K562 (cell line): Measurements from ENCODE around the gene SYNE1. TPM values are rescaled to one million over a fixed set of nuclear protein-coding genes. Genes with fewer than 3 reads are reported as not detected.

Source experiments
- ATAC-seq: fragments of 200-7000 bp; cut with Tn5 transposase; 3 replicates; pipeline ENCODE4 v1.9.1; 2020; ENCODE audit warnings: moderate library complexity
- BruUV-seq: library from RNA; stranded (reverse); fragments of 400-500 nt; replicated peaks from 2 replicates; lab custom pipeline; 2021; lab: Mats Ljungman, UMichigan
- CTCF ChIA-PET: fragments of 300-600 bp; formaldehyde crosslinking; extraction: SDS; loops from one replicate; lab custom pipeline; 2021; ENCODE audit warnings: low intra/inter-chr PET ratio; lab: Yijun Ruan, JAX
- POLR2A ChIA-PET: fragments of 300-600, 350-650 bp; sonication (Branson Sonifier 250); formaldehyde crosslinking; extraction: SDS; loops from one replicate; lab custom pipeline; 2021; ENCODE audit warnings: antibody characterized with exemption, inconsistent platforms; lab: Yijun Ruan, JAX
- DNase-seq, 4 experiments: peaks; one replicate each; pipeline versions ENCODE4 v3.0.0 to v3.0.0-alpha.2; 2011 to 2018; ENCODE audit warnings: low spot score in 3 of 4, mixed read lengths in 3 of 4; ENCODE audit errors: extremely low read depth in 1 of 4
- FAIRE-seq: peaks from 2 replicates; lab custom pipeline; 2011; peaks lifted over from hg19 to GRCh38; lab: Jason Lieb, UNC
- H2AFZ ChIP-seq: 2 replicates; pipeline ENCODE4 v1.6.0; 2011; ENCODE audit warnings: low read depth, low read length, control low read depth, inconsistent platforms
- H3K27ac ChIP-seq: fragments of 200-600 bp; 3 replicates; pipeline ENCODE4 v1.8.0; 2011; ENCODE audit warnings: low read depth, mild to moderate bottlenecking, control low read depth, inconsistent platforms, low read length, moderate library complexity, mixed read lengths; ENCODE audit errors: extremely low read depth
- H3K27me3 ChIP-seq, 2 experiments: fragments of 300-600 bp in 1 of 2; 2 replicates in 1 of 2; 3 replicates in 1 of 2; pipeline versions ENCODE4 v1.6.0 to v1.8.0; 2011; ENCODE audit warnings: inconsistent platforms in 2 of 2, low read length in 2 of 2, mild to moderate bottlenecking in 1 of 2, mixed read lengths in 1 of 2, moderate library complexity in 1 of 2; ENCODE audit not compliant: control insufficient read depth in 2 of 2, insufficient read depth in 2 of 2
- H3K36me3 ChIP-seq: fragments of 300-600 bp; 3 replicates; pipeline ENCODE4 v1.8.0; 2011; ENCODE audit warnings: mild to moderate bottlenecking, low read length, inconsistent platforms; ENCODE audit not compliant: control insufficient read depth, insufficient read depth
- H3K4me1 ChIP-seq, 2 experiments: fragments of 200-600 bp in 1 of 2; replicated peaks in 1 of 2; 2 replicates in 1 of 2; 3 replicates in 1 of 2; pipeline versions ENCODE4 v1.5.1 to v1.8.0; 2011; ENCODE audit warnings: inconsistent platforms in 2 of 2, low read length in 2 of 2, mild to moderate bottlenecking in 1 of 2, mixed read lengths in 1 of 2, moderate library complexity in 1 of 2; ENCODE audit not compliant: control insufficient read depth in 2 of 2, insufficient read depth in 2 of 2
- H3K4me2 ChIP-seq: 2 replicates; pipeline ENCODE4 v1.6.1; 2011; ENCODE audit warnings: low read length, control low read depth, inconsistent platforms, mixed read lengths; ENCODE audit not compliant: insufficient read depth
- H3K4me3 ChIP-seq: fragments of 200-600 bp; sonication (generic), shearing (Covaris generic); 2 replicates; pipeline ENCODE4 v1.5.1; 2016; ENCODE audit warnings: control low read depth, inconsistent platforms
- H3K79me2 ChIP-seq: fragments of 200-600 bp; 3 replicates; pipeline ENCODE4 v1.8.0; 2011; ENCODE audit warnings: low read length, inconsistent platforms; ENCODE audit not compliant: control insufficient read depth, insufficient read depth
- H3K9ac ChIP-seq, 2 experiments: 2 replicates each; pipeline versions ENCODE4 v1.6.0 to v1.6.1; 2011; ENCODE audit warnings: low read depth in 2 of 2, low read length in 2 of 2, control low read depth in 1 of 2, inconsistent platforms in 1 of 2, mild to moderate bottlenecking in 1 of 2, mixed read lengths in 1 of 2; ENCODE audit not compliant: insufficient read depth in 1 of 2
- H3K9me1 ChIP-seq: one replicate; pipeline ENCODE4 v1.6.0; 2011; ENCODE audit warnings: inconsistent platforms, mild to moderate bottlenecking, low read length, moderate library complexity; ENCODE audit not compliant: control insufficient read depth, insufficient read depth
- H3K9me3 ChIP-seq: replicated peaks from 2 replicates; pipeline ENCODE4 v1.5.1; 2011; ENCODE audit warnings: low read depth, low read length, inconsistent platforms; ENCODE audit not compliant: control insufficient read depth, insufficient read depth
- H4K20me1 ChIP-seq: replicated peaks from 2 replicates; pipeline ENCODE4 v1.6.1; 2011; ENCODE audit warnings: low read length, inconsistent platforms, mixed read lengths; ENCODE audit not compliant: control insufficient read depth, insufficient read depth
- NR2C2 ChIP-seq, 2 experiments: fragments of 200-800 bp in 1 of 2; sonication (Bioruptor generic) in 1 of 2; sonication (generic) in 1 of 2; formaldehyde crosslinking in 1 of 2; IDR thresholded peaks; 2 replicates each; pipeline versions ENCODE4 v1.6.1 to v1.8.0; 2016 to 2022; ENCODE audit warnings: mild to moderate bottlenecking in 1 of 2, missing compliant biosample characterization in 1 of 2, missing genetic modification characterization in 1 of 2, missing genetic modification reagents in 1 of 2
- U2AF1 ChIP-seq: fragments of 200-400 bp; formaldehyde crosslinking; optimal IDR thresholded peaks from 2 replicates; pipeline ENCODE3; 2017; ENCODE audit warnings: mild to moderate bottlenecking, low read depth, low read length, moderate library complexity
- ZFX ChIP-seq: sonication (generic); formaldehyde crosslinking; IDR thresholded peaks from 2 replicates; pipeline ENCODE4 v1.8.0; 2022; ENCODE audit warnings: mild to moderate bottlenecking, missing genetic modification reagents, moderate library complexity
- ZKSCAN8 ChIP-seq: fragments of 200-800 bp; sonication (Bioruptor generic); IDR thresholded peaks from 2 replicates; pipeline ENCODE4 v1.6.1; 2016; ENCODE audit warnings: missing genetic modification characterization, missing compliant biosample characterization
- WGBS: fragments of 100-300 bp; shearing (Covaris generic); methylation state at CpG from one replicate; pipeline ENCODE4 v1.1.6; 2016; ENCODE audit warnings: low coverage, mixed read lengths; ENCODE audit not compliant: insufficient coverage; ENCODE audit errors: missing lambda C conversion rate; 5-methylcytosine and 5-hydroxymethylcytosine counted together
- in situ Hi-C: fragments of 300-500 bp; cut with MboI; formaldehyde crosslinking; loops from 4 replicates; pipeline ENCODE4 v1.15.0; 2018; ENCODE audit warnings: inconsistent platforms, mixed read lengths
- intact Hi-C: fragments of 100-400 bp; cut with micrococcal nuclease; formaldehyde crosslinking; loops from 2 replicates; pipeline ENCODE4 v1.14.2; 2022
- polyA plus RNA-seq, 8 experiments: library from polyadenylated mRNA; depleted of rRNA in 4 of 8; stranded (reverse) in 5 of 8; unstranded in 3 of 8; fragments of >200 nt; fragmentation: Nextera tagmentation in 2 of 8; fragmentation: Illumina TruSeq in 1 of 8; extraction: Ambion mirVana in 2 of 8; extraction: Trizol in 1 of 8; gene quantifications; 2 replicates each; pipeline versions ENCODE4 v1.2.1 to v1.2.3, GENCODE V29; 2011 to 2014; ENCODE audit warnings: inconsistent platforms in 1 of 8, missing spikeins in 1 of 8
- total RNA-seq, 7 experiments: library from RNA; depleted of rRNA in 6 of 7; stranded (reverse); fragments of >200 nt in 6 of 7; fragmentation: Illumina TruSeq in 2 of 7; extraction: Trizol in 2 of 7; gene quantifications; 2 replicates each; pipeline versions ENCODE4 v1.2.1 to v1.2.3, GENCODE V29; 2011 to 2021; ENCODE audit warnings: low replicate concordance in 1 of 7
- TF ChIP-seq, protein P1 (sequence below), 2 experiments: IDR thresholded peaks in 1 of 2; conservative IDR thresholded peaks in 1 of 2; 2 replicates each; pipeline ENCODE4 v1.6.1; 2016; ENCODE audit warnings: low read depth in 2 of 2, mild to moderate bottlenecking in 1 of 2, missing compliant biosample characterization in 1 of 2, missing genetic modification characterization in 1 of 2, moderate library complexity in 1 of 2
- TF ChIP-seq, protein P2 (sequence below): IDR thresholded peaks from 2 replicates; pipeline ENCODE4 v1.6.1; 2012; ENCODE audit warnings: low read depth, low read length, improper control_type of control experiment, borderline replicate concordance
- TF ChIP-seq, protein P3 (sequence below): sonication (generic); formaldehyde crosslinking; IDR thresholded peaks from 2 replicates; pipeline ENCODE4 v1.8.1; 2023; ENCODE audit warnings: mild to moderate bottlenecking, missing genetic modification reagents

Gene SYNE1
- total and polyA plus RNA-seq, 9 of the 15 experiments (the other 6 are each of a cell fraction or from before 2014, with no cell fraction given) = under 0.01 to 0.42 (median 0.08) TPM; not detected in 1

DNA sequence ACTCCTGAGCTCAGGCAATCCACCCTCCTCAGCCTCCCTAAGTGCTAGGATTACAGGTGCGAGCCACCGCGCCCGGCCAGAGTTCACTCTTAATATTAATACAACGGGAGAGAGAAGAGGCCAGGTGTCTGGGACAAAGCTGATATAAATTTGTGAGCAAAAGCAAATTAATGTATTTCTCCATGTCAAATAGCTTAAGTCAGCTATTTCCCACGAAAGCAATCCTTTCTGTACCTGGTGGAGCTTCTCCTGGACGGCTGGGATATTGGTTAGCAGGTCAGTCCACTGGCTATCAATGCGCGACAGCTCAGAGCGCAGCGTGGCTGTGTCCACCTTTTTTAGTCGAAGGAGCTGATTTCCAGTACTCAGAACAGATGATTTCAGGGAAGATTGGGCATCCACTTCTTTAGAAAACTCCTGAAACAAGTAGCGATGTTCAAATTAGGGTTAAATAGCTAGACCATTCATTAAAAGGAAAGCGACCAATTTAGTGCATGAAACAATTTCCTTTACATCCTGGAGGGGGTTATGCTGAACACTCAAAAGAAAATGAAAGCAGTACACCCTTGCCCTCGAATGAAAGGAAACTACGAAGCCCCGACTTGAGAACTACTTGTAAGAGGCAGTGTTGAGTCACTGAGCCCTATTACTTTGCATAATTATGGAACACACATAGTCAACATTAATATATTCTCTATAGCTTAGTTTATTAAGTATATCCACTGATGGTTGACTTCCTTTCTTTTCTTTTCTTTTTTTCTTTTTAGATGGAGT, 403.4 kb downstream of the SYNE1 start:
- H3K36me3 ChIP-seq = no peaks in the 10 kb centered on the region
- no peaks in the 10 kb centered on the region; a peak in 1 of 5 replicates for H3K4me1 ChIP-seq
- BruUV-seq = no TSS peak
- 4% methylated on average over 17 of the region's 17 CpGs for WGBS
- H3K27me3 ChIP-seq = no peaks in the 10 kb centered on the region; a peak in 1 of 5 replicates
- H3K4me2 ChIP-seq = no peak overlapping the region
- H3K4me3 ChIP-seq = no peak overlapping the region
- CTCF ChIA-PET = no interaction called here
- in situ Hi-C loops (no loop called here), intact Hi-C loops (no loop called here)
- no peak for DNase-seq
- no peaks in the 10 kb centered on the region for H3K9me1 ChIP-seq
- no peaks in the 10 kb centered on the region for H3K79me2 ChIP-seq
- TF ChIP-seq, protein P1, sequence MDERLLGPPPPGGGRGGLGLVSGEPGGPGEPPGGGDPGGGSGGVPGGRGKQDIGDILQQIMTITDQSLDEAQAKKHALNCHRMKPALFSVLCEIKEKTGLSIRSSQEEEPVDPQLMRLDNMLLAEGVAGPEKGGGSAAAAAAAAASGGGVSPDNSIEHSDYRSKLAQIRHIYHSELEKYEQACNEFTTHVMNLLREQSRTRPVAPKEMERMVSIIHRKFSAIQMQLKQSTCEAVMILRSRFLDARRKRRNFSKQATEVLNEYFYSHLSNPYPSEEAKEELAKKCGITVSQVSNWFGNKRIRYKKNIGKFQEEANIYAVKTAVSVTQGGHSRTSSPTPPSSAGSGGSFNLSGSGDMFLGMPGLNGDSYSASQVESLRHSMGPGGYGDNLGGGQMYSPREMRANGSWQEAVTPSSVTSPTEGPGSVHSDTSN (CRISPR knock-in tag; IDR thresholded peaks at IDR 0.05; ENCODE audit: low read depth) = no peak
- TF ChIP-seq, protein P1 (tag; conservative IDR thresholded peaks at IDR 0.05; ENCODE audit: low read depth) = no peak
- no peak for TF ChIP-seq ZFX (CRISPR knock-in tag)
- TF ChIP-seq, protein P2, sequence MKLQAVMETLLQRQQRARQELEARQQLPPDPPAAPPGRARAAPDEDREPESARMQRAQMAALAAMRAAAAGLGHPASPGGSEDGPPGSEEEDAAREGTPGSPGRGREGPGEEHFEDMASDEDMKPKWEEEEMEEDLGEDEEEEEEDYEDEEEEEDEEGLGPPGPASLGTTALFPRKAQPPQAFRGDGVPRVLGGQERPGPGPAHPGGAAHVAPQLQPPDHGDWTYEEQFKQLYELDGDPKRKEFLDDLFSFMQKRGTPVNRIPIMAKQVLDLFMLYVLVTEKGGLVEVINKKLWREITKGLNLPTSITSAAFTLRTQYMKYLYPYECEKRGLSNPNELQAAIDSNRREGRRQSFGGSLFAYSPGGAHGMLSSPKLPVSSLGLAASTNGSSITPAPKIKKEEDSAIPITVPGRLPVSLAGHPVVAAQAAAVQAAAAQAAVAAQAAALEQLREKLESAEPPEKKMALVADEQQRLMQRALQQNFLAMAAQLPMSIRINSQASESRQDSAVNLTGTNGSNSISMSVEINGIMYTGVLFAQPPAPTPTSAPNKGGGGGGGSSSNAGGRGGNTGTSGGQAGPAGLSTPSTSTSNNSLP = no peak
- TF ChIP-seq U2AF1 = no peak
- TF ChIP-seq NR2C2 (CRISPR knock-in tag; IDR thresholded peaks at IDR 0.05) = no peak
- no peak for TF ChIP-seq NR2C2 (tag; IDR thresholded peaks at IDR 0.05)
- TF ChIP-seq ZKSCAN8 (CRISPR knock-in tag) = no peak
- TF ChIP-seq, protein P3, sequence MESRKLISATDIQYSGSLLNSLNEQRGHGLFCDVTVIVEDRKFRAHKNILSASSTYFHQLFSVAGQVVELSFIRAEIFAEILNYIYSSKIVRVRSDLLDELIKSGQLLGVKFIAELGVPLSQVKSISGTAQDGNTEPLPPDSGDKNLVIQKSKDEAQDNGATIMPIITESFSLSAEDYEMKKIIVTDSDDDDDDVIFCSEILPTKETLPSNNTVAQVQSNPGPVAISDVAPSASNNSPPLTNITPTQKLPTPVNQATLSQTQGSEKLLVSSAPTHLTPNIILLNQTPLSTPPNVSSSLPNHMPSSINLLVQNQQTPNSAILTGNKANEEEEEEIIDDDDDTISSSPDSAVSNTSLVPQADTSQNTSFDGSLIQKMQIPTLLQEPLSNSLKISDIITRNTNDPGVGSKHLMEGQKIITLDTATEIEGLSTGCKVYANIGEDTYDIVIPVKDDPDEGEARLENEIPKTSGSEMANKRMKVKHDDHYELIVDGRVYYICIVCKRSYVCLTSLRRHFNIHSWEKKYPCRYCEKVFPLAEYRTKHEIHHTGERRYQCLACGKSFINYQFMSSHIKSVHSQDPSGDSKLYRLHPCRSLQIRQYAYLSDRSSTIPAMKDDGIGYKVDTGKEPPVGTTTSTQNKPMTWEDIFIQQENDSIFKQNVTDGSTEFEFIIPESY (CRISPR knock-in tag) = no peak
- TF ChIP-seq, all 486 proteins: peak for 0
- no peaks in the 10 kb centered on the region for H3K9me3 ChIP-seq
- ATAC-seq (no peak), FAIRE-seq (no peak)
- POLR2A ChIA-PET = interaction anchor here (1.2 kb wide), 1 partner anchor 61 kb away, joined by 3 read pairs; no protein-coding TSS in a partner anchor
- no peak overlapping the region for H3K27ac ChIP-seq
- no peaks in the 10 kb centered on the region for H4K20me1 ChIP-seq
- no peak overlapping the region for H3K9ac ChIP-seq
- no peak overlapping the region for H2AFZ ChIP-seq
